Brain microvascular endothelial cell (primary cell): ENCODE data around the gene CORO1C.

Experiments used
- DNase-seq: peaks from one replicate; pipeline ENCODE4 v3.0.0-alpha.2; 2020
- H3K27ac ChIP-seq: fragments of 250-450 bp; sonication (Bioruptor Pico); 2 replicates; pipeline ENCODE4 v1.5.1; 2020; ENCODE audit warnings: mild to moderate bottlenecking, moderate library complexity
- H3K27me3 ChIP-seq: fragments of 250-450 bp; sonication (Bioruptor Pico); replicated peaks from 2 replicates; pipeline ENCODE4 v1.5.1; 2020; ENCODE audit warnings: mild to moderate bottlenecking
- H3K36me3 ChIP-seq: fragments of 250-450 bp; sonication (Bioruptor Pico); replicated peaks from 2 replicates; pipeline ENCODE4 v1.5.1; 2020; ENCODE audit warnings: mild to moderate bottlenecking
- H3K4me3 ChIP-seq: 2 replicates; pipeline ENCODE4 v1.5.1; 2011; ENCODE audit warnings: low read depth, mild to moderate bottlenecking, control low read depth, low read length, moderate library complexity
- in situ Hi-C: cut with HindIII; loops from 2 replicates; pipeline ENCODE4 v1.10.0; 2017; ENCODE audit warnings: low sequenced_read_pairs, low pct_ligation_motif_present
- TF ChIP-seq, protein P1 (sequence below): IDR thresholded peaks from 2 replicates; pipeline ENCODE4 v1.5.1; 2011; ENCODE audit warnings: low read depth, mild to moderate bottlenecking, moderate library complexity, low read length, control low read depth, inconsistent platforms; ENCODE audit errors: missing control alignments

Gene CORO1C

DNA sequence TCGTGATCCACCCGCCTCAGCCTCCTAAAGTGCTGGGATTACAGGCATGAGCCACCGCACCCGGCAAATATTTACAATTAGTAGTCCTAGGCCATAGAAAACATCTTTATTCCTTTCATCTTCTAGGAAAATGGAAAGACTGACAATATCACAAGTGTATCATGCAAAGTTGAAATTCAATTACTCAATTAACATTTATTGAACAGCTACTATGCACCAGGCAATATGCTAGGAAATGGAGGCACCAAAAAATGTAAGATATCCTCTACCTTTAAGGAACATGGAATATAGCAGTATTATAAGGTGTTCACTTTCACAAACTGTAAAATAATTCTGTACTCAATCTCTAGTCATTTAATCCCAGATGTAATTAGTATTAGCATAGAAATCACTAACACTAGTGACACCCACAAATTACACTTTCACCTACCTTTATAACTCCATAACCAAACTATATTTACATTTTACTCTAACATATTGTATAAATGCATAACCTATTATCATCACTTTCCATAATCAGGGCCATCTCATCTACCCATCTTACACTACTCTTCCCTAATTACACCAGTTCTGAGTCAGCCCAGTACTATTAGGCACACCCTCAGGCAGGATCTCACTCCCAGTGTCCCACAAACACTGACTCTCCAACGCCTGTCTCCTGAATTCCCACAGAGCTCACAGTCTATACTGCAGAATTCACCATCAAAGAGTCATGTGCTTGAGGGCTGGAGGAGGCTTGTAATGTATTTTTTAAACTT, 10.4 kb downstream of the CORO1C start:
- peaks cover 5% of the 10 kb centered on the region for H3K36me3 ChIP-seq
- TF ChIP-seq, protein P1, sequence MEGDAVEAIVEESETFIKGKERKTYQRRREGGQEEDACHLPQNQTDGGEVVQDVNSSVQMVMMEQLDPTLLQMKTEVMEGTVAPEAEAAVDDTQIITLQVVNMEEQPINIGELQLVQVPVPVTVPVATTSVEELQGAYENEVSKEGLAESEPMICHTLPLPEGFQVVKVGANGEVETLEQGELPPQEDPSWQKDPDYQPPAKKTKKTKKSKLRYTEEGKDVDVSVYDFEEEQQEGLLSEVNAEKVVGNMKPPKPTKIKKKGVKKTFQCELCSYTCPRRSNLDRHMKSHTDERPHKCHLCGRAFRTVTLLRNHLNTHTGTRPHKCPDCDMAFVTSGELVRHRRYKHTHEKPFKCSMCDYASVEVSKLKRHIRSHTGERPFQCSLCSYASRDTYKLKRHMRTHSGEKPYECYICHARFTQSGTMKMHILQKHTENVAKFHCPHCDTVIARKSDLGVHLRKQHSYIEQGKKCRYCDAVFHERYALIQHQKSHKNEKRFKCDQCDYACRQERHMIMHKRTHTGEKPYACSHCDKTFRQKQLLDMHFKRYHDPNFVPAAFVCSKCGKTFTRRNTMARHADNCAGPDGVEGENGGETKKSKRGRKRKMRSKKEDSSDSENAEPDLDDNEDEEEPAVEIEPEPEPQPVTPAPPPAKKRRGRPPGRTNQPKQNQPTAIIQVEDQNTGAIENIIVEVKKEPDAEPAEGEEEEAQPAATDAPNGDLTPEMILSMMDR: no peak
- peak; percentile 57 for DNase-seq
- peak overlapping the region; percentile 89 for H3K27ac ChIP-seq
- in situ Hi-C loops: no loop called here
- H3K4me3 ChIP-seq: no peak overlapping the region
- H3K27me3 ChIP-seq: no peaks in the 10 kb centered on the region

DNA sequence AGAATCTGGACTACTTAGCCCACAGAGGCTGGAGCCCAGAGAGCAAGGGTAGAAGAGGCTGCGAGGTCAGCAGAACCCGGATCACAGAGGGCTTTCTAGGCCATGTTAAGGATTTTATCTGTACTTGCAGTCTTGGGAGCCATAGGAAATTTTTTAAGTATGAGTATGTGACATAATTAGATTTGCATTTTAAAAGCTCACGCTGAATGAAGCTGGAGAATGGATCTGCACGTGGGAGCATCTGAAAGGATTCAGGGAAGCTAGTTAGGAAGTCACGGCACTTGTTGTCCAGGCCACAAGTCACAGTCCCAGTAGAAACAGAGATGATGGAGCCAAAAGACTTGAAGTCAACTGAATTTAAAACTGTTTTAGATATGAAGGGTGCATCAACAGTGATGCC, 14.1 kb downstream of the CORO1C start:
- in situ Hi-C loops: no loop called here
- DNase-seq: no peak
- Histone ChIP-seq H3K4me3 (no peak overlapping the region), H3K27me3 (no peaks in the 10 kb centered on the region), H3K36me3 (peaks cover 5% of the 10 kb centered on the region), H3K27ac (no peak overlapping the region)
- TF ChIP-seq, protein P1: no peak

DNA sequence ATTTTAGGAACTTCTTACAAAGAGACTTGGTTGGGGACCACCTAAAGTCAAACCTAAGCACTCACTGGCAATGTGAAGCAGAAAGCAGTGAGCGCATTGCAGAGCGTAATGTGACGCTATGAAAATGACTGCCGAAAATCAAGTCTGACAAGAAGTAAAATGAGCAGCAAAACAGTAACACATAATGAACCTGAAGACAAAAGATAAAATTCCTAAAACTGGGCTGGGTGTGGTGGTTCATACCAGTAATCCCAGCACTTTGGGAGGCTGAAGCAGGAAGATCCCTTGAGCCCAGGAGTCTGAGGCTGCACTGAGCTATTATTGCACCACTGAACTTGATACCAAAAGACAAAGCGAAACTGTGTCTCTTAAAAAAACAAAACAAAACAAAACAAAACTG, 16.5 kb downstream of the CORO1C start:
- TF ChIP-seq, protein P1: no peak
- in situ Hi-C loops: no loop called here
- no peaks in the 10 kb centered on the region for H3K27me3 ChIP-seq
- H3K27ac ChIP-seq: no peak overlapping the region
- no peak overlapping the region for H3K4me3 ChIP-seq
- no peak for DNase-seq
- H3K36me3 ChIP-seq: peaks cover 12% of the 10 kb centered on the region

DNA sequence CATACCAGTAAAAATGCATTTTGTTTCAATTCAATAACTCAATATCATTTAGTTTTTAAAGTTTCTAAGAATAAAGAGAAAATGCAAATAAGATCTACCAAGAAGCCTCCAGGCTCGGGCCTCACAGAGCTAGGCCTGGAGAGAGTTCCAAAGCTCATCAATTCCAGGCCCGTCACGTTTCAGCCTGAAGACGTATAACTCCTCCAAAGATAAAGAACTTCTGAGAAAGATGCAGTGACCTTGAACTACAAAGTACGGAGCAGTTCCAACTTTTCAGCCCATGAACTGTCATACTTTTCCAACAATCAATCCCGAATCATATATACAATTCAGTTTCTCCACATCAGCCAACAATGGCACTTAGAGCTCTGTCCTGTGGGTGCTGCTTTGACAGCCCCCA, 17.8 kb downstream of the CORO1C start:
- DNase-seq: no peak
- Histone ChIP-seq H3K4me3 (no peak overlapping the region), H3K36me3 (peaks cover 12% of the 10 kb centered on the region), H3K27ac (no peak overlapping the region), H3K27me3 (no peaks in the 10 kb centered on the region)
- TF ChIP-seq, protein P1: no peak
- in situ Hi-C loops: no loop called here

DNA sequence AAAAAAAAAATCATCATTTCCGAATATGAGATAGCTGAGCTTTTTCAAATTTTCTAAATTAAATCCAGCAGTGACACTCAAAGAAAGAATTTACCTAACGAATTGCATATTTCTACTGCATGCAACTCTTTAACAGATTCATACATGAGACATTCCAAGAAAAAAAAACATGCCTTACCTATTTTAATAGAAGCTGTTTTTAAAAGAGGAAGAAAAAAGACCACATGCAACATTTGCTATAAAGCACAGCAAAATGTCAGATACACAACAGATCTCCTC, 18.5 kb downstream of the CORO1C start:
- no peak for DNase-seq
- Histone ChIP-seq H3K27me3 (no peaks in the 10 kb centered on the region), H3K4me3 (no peak overlapping the region), H3K27ac (no peak overlapping the region), H3K36me3 (peaks cover 12% of the 10 kb centered on the region)
- in situ Hi-C loops: no loop called here
- TF ChIP-seq, protein P1: no peak
